ENCODE data around the gene LATS1. TPM values are rescaled to one million over a fixed set of nuclear protein-coding genes. Genes with fewer than 3 reads are reported as not detected.
A peak's percentile ranks its signal among the peaks of the same experiment; 100 is the strongest.
"Not testable (repeated sequence)": the region's sequence is repeated elsewhere in the genome, so short reads cannot be mapped to it uniquely, and the experiment has no call there.

Gene LATS1
- total RNA-seq, 2 donors from 2014 or later, result 21.9 to 29.4 TPM

GRCh38 chr6:149745252-149745651, 27.4 kb upstream of the LATS1 start:
- ATAC-seq; H3K9me3 Mint-ChIP-seq; DNase-seq (ENCODE audit: low spot score in 2 of 2): not testable (repeated sequence)
- Mint-ChIP-seq H3K36me3 (peaks cover 0 to 12% of the 10 kb centered on the region in 2 donors), H3K27ac (peak overlapping the region; percentile 96 to 97)

DNA sequence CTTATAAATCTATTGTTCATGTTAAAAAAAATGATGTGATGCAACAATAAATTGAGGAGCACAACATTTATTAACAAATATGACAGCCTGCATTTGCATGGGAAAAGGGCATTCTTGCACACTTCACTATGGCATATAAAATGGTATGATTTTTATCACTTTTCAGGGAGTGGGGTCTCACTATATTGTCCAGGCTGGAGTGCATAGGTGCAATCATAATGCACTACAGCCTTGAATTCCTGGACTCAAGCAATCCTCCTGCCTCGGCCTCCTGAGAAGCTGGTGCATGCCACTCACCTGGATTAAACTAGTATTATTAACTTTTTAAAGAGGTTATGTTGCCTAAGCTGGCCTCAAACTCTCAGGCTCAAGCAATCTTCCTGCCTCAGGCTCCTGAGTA, 17.0 kb upstream of the LATS1 start:
- Mint-ChIP-seq H3K9me3 (no peaks in the 10 kb centered on the region), H3K27ac (no peak overlapping the region), H3K36me3 (peaks cover 0 to 7% of the 10 kb centered on the region in 2 donors)
- ATAC-seq (no peak), DNase-seq (ENCODE audit: low spot score in 2 of 2) (no peak)

DNA sequence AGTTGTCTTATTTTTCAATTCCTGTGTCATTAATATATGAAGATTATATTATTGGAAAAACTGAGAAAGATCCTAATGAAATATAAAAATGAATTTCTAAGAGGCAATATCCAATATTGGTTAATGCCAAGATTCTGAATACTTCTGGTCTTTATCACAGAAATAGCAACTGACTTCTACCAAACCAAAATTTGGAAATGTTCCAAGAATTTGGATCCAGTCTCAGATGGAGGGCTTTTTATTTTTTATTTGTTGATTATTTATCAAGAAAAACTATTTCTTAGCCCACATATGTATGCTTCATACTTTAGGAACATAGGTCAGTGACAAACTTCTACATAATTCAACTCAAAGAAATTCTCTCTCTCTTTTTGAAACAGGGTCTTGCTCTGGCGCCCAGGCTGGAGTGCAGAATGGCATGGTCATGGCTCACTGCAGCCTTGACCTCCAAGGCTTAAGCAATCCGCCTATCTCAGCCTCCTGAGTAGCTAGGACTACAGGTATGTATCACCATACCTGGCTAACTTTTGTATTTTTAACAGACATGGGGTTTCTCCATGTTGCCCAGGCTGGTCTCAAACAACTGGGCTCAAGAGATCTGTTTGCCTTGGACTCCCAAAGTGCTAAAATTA, 15.3 kb upstream of the LATS1 start:
- Mint-ChIP-seq H3K27ac (no peak overlapping the region), H3K36me3 (no peaks in the 10 kb centered on the region), H3K9me3 (no peaks in the 10 kb centered on the region)
- DNase-seq (ENCODE audit: low spot score in 2 of 2), result no peak
- ATAC-seq, result no peak

DNA sequence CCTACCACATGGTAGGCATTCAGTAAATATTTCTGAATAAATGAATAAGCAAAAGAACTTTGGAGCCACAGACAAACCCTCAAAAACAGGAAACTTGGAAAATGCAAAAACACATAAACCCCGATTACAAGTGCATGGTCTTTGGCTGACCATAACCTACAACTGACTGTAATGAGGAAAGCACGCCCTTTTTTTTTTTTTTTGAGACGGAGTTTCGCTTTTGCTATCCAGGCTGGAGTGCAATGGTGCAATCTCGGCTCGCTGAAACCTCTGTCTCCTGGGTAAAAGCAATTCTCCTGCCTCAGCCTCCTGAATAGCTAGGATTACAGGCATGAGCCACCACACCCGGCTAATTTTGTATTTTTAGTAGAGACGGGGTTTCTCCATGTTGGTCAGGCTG, 11.9 kb upstream of the LATS1 start:
- ATAC-seq (no peak), DNase-seq (ENCODE audit: low spot score in 2 of 2) (no peak)
- H3K36me3 Mint-ChIP-seq, result no peaks in the 10 kb centered on the region
- no peaks in the 10 kb centered on the region for H3K9me3 Mint-ChIP-seq
- no peak overlapping the region for H3K27ac Mint-ChIP-seq

GRCh38 chr6:149728499-149729234, 10.8 kb upstream of the LATS1 start:
- no peak for DNase-seq (ENCODE audit: low spot score in 2 of 2)
- H3K27ac Mint-ChIP-seq, result peak overlapping the region; percentile 16 to 40
- no peak for ATAC-seq
- H3K36me3 Mint-ChIP-seq, result no peaks in the 10 kb centered on the region
- H3K9me3 Mint-ChIP-seq, result no peaks in the 10 kb centered on the region

- no peak for DNase-seq (ENCODE audit: low spot score in 2 of 2)
- H3K27ac Mint-ChIP-seq, result peak overlapping the region in 1 of 2 donors; percentile 16
- no peaks in the 10 kb centered on the region for H3K36me3 Mint-ChIP-seq
- H3K9me3 Mint-ChIP-seq, result no peaks in the 10 kb centered on the region
- ATAC-seq, result no peak
These were observed 10.0 kb upstream of the LATS1 start for GRCh38 chr6:149727793-149728498.

GRCh38 chr6:149725785-149726184, 7.9 kb upstream of the LATS1 start:
- Mint-ChIP-seq H3K36me3 (no peaks in the 10 kb centered on the region), H3K27ac (no peak overlapping the region), H3K9me3 (no peaks in the 10 kb centered on the region)
- no peak for ATAC-seq
- no peak for DNase-seq (ENCODE audit: low spot score in 2 of 2)

DNA sequence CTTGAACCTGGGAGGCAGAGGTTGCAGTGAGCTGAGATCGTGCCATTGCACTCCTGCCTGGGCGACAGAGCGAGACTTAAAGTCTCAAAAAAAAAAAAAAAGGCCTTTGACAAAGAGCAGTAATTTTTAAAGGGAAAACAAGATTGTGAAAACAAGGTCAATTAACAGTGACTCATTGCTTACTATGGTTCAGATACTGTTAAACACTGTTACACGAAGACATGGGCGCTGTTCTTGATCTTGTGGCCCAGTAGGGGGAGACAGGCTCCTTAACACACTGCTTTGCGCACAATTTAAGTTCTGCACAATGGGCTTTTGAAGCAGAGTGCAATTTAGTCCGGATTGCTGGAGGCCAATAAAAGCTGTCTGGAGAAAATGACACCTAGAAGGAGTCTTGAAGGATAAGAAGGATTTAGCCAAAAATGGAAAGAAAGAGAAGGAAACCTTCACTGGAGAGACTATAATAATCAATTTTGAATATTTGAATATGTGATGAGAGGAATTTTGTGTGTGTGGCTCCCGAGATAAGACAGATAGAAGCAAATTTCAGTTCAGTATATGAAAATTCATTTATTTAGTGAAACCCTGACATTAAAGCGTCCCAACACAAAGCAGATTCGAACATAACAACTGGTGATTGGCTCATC, 6.0 kb upstream of the LATS1 start:
- ATAC-seq (peak; percentile 77 to 93), DNase-seq (ENCODE audit: low spot score in 2 of 2) (peak in 1 of 2 donors; percentile 17)
- H3K27ac Mint-ChIP-seq, result no peak overlapping the region
- no peaks in the 10 kb centered on the region for H3K36me3 Mint-ChIP-seq
- no peaks in the 10 kb centered on the region for H3K9me3 Mint-ChIP-seq

GRCh38 chr6:149723262-149723661, 5.4 kb upstream of the LATS1 start:
- Mint-ChIP-seq H3K36me3 (peaks cover 0 to 5% of the 10 kb centered on the region in 2 donors), H3K9me3 (no peaks in the 10 kb centered on the region), H3K27ac (no peak overlapping the region)
- DNase-seq (ENCODE audit: low spot score in 2 of 2) (no peak), ATAC-seq (no peak)

- no peak for DNase-seq (ENCODE audit: low spot score in 2 of 2)
- no peak for ATAC-seq
- H3K36me3 Mint-ChIP-seq, result peaks cover 16 to 19% of the 10 kb centered on the region in 2 donors
- no peak overlapping the region for H3K27ac Mint-ChIP-seq
- H3K9me3 Mint-ChIP-seq, result no peaks in the 10 kb centered on the region
These were observed 1.6 kb upstream of the LATS1 start for GRCh38 chr6:149719531-149719930.

DNA sequence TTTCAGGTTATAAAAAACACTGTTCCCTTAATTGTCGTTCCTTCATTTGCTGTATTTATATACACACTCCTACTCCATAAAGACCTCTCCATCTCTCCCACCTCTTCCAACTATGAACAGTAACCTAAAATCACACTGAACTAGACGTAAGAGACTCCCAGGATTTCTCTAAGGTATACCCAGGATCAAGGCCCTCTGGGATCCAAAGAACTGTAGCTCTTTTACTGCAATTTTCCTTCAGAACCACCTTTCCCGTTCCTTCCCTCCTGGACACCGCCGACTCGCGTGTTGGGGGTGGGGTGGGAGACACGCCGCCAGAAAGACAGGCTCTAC, 680 bp downstream of the LATS1 start:
- Mint-ChIP-seq H3K9me3 (no peaks in the 10 kb centered on the region), H3K27ac (peak overlapping the region; percentile 97 to 99), H3K36me3 (peaks cover 16 to 19% of the 10 kb centered on the region in 2 donors)
- ATAC-seq, result no peak
- no peak for DNase-seq (ENCODE audit: low spot score in 2 of 2)

- Mint-ChIP-seq H3K9me3 (no peaks in the 10 kb centered on the region), H3K36me3 (peaks cover 16 to 19% of the 10 kb centered on the region in 2 donors), H3K27ac (peak overlapping the region; percentile 97 to 99)
- no peak for DNase-seq (ENCODE audit: low spot score in 2 of 2)
- ATAC-seq, result no peak
These were observed 1.5 kb downstream of the LATS1 start for GRCh38 chr6:149716181-149716963.

GRCh38 chr6:149714442-149714841, 3.5 kb downstream of the LATS1 start:
- Mint-ChIP-seq H3K27ac (no peak overlapping the region), H3K36me3 (peaks cover 16 to 19% of the 10 kb centered on the region in 2 donors), H3K9me3 (no peaks in the 10 kb centered on the region)
- no peak for DNase-seq (ENCODE audit: low spot score in 2 of 2)
- no peak for ATAC-seq

DNA sequence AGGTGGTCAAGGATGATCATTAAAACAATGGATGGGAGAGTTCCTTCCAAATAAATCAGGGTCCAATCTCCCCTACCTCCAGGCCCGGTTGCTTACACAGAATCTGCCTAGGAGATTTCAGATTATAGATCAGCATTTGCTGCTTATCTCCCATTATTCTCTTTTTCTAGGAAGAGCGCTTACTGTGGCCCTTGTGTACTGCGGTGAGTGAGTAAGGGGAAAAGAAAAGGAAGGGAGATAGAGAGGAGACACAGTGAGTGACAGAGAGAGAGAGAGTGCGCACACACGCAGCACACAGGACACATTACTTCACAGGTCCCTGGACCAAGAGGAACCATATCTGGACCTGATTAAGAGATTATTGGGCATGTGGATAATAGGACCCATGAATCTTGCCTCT, 6.2 kb downstream of the LATS1 start:
- peak overlapping the region in 1 of 2 donors; percentile 11 for H3K27ac Mint-ChIP-seq
- no peaks in the 10 kb centered on the region for H3K9me3 Mint-ChIP-seq
- DNase-seq (ENCODE audit: low spot score in 2 of 2) (no peak), ATAC-seq (no peak)
- peaks cover 5 to 10% of the 10 kb centered on the region in 2 donors for H3K36me3 Mint-ChIP-seq

DNA sequence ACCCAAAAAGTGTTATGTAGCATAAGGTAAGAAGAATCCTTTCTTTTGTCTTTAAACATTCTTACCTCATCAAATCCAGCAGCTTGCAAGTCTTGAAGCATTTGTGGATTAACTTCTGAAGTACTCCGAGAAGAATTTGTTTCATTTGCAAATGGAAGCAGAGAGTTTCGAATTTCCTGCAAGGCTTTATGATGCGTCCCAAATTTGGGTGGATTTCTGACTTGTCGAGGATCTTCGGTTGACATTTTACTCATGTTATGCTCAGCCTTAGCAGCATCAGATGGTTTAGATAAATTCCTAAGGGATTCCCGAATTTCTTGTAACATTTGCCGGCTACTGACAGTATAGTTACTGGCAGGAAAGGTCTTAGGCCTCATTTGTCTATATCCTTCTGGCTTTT, 16.2 kb downstream of the LATS1 start:
- H3K9me3 Mint-ChIP-seq, result no peaks in the 10 kb centered on the region
- DNase-seq (ENCODE audit: low spot score in 2 of 2) (no peak), ATAC-seq (no peak)
- no peaks in the 10 kb centered on the region for H3K36me3 Mint-ChIP-seq
- no peak overlapping the region for H3K27ac Mint-ChIP-seq

DNA sequence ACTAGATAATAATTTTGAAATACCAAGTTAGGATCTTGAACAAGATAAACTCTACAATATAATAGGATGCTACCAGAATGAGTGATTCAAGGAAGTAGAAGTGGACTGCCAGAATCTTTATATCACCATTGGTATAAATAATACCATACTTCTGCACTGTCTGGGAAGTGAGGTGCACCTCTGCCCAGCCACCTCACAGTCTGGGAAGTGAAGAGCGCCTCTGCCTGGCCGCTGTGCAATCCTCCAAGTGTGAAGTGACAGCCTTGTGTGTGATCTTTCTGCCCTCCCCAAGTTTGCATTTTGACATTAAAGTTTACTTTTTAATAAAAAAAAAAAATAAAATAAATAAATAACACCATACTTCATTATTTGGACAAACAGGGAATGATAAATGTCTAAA, 18.8 kb downstream of the LATS1 start:
- DNase-seq (ENCODE audit: low spot score in 2 of 2), result no peak
- no peak for ATAC-seq
- Mint-ChIP-seq H3K36me3 (no peaks in the 10 kb centered on the region), H3K27ac (no peak overlapping the region), H3K9me3 (no peaks in the 10 kb centered on the region)

Measured in activated naive CD4-positive, alpha-beta T cell treated with anti-CD3 and anti-CD28 coated beads, Interleukin-2, amount 50 U/mL, for 72 hours (primary cell).